NCI-H2107 treated with DMSO at 0.1 percent for 48 hours (cell line): ENCODE data around the gene ZFP64.
"Not testable (repeated sequence)": the region's sequence is repeated elsewhere in the genome, so short reads cannot be mapped to it uniquely, and the experiment has no call there.

Experiments used
- DNase-seq: peaks from one replicate; lab custom pipeline; 2025; ENCODE audit not compliant: unreplicated experiment; lab: John Stamatoyannopoulos, UW

Gene ZFP64

DNA sequence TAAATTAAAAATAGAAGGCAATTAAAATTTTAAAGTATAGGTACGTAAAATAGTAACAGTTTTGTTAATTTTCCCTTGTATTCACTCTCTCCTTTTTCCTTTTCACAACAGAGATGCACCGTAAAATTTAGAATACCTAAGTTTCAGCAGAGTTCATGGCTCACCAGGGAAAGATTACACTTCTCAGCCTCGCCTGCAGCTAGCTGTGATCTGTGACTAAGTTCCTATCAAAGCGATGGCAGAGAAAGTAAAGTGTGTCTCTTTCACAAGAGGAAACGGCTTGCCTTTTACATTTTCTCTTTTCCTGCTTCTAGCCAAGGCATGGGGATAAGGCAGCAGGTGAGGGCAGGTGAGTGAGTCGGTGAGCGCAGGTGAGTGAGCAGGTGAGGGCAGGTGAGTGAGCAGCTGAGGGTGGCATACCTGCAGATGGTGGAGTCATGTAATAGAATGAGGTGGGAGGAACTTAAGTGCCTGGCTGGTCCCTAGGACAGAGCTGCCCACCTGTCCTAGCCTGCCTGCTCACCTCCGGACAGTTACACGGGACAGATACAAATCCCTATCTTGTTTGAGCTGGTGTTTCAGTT lies 30.9 kb downstream of the ZFP64 start:
- no peak for DNase-seq

DNA sequence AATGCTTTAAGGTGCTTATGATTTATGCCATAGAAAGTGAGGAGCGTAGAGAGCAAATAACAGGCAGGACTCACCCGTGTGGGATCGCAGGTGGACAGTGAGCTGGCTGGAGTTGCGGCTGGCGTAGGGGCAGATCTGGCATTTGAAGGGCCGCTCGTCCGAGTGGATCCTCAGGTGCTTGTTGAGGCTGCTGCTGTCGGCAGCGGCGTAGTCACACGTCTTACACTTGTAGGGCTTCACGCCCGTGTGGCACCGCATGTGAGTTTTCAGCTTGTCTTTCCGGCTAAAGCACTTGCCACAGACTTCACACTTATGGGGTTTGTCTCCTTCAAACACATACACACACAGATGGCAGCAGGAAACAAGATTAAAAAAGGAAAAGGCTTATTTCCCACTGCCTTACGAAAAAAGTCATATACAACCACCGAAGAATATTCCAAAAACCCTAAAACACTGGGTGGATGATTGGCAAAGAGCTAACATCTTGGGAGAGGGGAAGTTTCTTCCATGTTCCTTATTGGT lies 31.5 kb downstream of the ZFP64 start:
- no peak for DNase-seq

DNA sequence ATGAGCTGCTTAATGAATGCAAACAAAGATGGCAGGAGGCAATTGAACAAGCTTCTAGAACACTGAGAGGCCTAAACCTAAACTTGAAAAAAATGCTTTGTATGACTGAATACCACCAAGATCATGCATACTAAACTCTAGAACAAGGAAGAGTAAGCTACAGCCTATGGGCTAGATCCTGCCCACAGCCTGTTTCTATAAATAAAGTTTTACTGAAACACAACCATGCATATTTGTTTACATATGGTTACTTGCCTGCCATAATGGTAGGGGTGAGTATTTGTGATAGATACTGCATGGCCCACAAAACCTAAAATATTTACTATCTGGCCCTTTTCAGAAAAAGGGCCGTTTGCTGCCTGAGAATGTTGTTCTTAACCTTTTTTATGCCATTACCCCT lies 37.0 kb downstream of the ZFP64 start:
- no peak for DNase-seq

DNA sequence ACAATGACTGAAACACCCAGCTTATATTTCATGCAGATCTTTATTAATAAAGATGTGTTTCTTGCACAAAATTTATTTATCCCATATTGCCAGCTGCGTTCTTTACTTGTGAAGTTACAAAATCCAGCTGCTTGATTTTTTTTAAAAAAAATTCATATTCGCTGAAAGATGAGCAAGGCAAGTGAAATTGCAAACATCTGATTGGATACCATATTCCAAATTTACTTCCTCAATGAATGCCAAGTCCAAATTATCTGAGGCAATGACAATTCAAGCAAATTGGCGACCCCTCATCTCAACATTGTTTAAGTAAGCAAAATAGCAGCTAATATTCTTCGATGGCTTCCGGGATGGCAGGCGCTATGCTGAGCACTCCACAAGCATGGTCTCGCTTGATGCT lies 37.7 kb downstream of the ZFP64 start:
- DNase-seq, result no peak

DNA sequence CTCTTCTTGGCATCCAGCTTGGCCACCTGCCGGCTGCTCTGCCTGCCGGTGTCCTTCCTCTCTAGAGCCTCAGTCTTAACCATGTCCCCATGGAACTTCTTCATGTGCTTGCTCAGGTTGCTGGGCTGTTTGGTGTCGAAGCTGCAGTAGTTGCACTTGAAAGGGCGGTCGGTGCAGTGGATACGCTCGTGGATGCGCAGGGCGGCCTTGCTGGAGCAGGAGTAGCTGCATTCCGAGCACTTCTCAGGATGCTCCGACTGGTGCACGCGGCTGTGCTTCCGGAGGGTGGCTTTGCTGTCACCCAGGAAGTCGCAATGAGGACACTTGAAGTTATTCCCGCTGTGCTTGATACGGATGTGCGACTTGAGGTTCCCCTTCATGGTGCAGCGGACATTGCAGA lies 38.7 kb downstream of the ZFP64 start:
- no peak for DNase-seq

DNA sequence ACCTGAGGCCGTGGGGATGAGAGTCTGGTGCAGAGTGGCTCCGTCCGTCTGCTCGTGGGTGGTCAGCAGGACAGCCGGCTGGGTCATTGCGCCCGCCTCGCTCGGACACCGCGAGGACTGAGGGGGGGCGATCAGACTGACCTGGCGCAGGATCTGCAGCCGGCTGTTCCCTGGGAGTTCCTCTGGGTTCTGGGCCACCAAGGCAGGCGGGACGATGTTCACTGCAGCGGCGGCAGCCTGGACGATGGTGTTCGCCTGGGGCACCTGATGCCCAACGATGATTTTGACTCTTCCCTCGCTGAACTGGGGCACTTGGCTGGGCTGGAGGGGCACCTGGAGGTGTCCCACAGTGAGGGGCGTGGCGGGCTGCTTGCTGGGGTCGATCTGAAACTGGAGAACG lies 39.2 kb downstream of the ZFP64 start:
- DNase-seq, result no peak

DNA sequence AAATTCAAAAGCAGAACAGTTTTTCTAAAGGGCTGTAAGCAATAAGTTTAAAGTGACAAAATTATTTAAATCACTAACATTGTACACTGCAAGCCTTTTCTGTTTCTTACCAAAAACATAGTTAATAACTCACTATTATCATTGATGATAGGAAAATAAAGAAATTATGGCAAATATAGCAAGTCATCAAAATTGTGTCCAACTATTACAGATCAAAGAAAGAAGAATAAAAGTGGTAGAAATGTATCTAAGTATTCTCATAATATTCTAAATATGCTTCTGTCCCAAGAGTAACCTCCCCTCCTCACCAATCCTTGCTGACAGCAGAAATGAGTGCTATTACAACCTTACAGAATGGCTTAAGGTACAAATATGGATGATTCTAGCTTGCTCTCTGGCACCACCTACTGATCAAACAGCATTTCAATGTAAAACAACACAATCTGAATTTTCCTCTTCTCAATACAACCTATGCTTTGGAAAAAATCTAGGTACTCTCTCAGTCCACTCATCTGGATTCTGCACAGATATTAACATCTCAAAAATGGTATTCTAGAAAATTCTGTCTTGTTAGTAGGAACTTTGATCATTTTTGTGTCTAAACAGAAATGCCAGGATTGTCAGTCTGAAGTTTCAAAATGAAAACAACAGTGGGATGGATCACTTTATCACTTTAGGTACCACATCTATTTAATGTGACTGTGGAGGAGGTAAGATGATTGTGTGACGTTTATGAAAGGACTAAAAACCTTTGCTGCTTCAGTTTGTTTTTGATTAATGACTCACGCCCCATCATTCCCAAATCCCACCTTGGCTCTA lies 40.9 kb downstream of the ZFP64 start:
- peak; percentile 38 for DNase-seq

DNA sequence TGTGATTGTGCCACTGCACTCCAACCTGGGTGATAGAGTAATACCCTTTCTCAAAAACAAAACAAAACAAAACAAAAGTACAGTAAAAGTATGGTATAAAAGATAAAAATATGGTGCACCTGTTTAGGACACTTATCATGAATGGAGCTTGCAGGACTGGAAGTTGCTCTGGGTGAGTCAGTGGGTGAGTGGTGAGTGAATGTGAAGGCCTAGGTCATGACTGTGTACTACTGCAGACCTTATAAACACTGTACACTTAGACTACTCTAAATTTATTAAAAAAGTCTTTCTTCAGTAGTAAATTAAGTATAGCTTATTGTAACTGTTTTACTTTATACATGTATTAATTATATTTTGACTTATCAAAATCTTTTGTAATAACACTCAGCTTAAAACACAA lies 46.0 kb downstream of the ZFP64 start:
- no peak for DNase-seq

DNA sequence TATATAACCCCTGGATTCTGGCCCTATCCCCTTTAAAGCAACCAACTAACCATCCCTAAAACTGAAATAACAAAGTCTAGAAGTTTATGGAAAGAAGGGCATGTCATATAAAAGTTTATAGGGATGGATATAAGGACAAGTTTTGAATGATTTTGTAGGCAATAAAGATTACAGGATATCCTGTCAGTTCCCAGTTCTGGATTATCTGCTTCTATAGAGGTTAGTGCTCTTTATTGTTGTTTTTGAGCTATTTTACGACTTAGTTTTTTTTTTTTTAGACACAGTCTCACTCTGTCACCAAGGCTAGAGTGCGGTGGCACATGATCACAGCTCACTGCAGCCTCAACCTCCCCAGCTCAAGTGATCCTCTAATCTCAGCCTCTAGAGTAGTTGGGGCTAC lies 48.3 kb downstream of the ZFP64 start:
- no peak for DNase-seq

DNA sequence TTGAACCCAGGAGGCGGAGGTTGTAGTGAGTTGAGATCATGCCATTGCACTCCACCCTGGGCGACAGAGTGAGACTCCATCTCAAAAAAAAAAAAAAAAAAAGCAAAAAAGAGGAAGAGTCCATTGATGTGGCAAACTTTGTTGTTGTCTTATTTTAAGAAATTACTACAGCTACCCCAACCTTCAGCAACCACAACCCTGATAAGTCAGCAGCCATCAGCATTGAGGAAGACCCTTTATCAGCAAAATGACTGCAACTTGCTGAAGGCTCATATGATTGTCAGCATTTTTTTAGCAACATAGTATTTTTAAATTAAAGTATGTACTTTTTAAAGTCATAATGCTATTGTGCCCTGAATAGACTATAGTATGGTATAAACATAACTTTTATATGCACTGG lies 48.8 kb downstream of the ZFP64 start:
- no peak for DNase-seq

DNA sequence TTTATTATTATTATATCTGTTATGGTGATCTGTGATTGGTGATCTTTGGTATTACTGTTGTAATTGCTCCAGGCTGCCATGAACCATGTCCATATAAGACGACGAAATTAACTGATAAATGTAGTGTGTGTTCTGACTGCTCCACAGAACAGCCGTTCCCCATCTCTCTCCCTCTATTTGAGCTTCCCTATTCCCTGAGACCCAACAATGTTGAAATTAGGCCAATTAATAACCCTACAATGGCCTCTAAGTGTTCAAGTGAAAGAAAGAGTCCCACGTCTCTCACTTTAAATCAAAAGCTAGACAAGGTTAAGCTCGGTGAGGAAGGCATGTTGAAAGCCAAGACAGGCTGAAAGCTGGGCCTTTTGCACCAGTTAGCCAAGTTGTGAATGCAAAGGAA lies 51.6 kb downstream of the ZFP64 start:
- no peak for DNase-seq

DNA sequence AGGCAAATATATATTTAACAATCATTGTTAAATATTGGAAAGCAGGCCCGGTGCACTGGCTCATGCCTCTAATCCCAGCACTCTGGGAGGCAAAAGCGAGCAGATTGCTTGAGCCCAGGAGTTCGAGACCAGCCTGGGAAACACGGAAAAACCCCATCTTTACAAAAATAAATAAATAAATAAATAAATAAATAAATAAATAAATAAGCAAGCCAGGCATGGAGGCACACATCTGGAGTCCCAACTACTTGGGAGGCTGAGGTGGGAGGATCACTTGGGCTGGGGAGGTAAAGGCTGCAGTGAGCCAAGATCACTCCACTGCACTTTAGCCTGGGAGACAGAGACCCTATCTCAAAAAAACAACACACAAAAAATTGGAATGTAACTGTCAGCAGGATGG lies 53.7 kb downstream of the ZFP64 start:
- DNase-seq, result no peak

DNA sequence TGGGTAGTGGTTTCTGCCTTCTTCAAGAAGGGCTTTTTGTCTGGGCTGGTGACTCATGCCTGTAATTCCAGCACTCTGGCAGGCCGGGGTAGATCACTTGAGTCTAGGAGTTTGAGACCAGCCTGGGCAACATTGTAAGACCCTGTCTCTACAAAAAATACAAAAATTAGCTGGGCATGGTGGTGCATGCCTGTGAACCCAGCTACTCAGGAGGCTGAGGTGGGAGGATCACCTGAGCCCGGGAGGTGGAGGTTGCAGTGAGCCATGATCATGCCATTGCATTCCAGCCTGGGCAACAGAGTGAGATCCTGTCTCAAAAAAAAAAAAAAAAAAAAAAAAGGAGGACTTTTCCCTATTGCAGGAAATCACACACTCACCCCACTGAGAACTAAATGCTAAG lies 57.9 kb downstream of the ZFP64 start:
- DNase-seq, result not testable (repeated sequence)

DNA sequence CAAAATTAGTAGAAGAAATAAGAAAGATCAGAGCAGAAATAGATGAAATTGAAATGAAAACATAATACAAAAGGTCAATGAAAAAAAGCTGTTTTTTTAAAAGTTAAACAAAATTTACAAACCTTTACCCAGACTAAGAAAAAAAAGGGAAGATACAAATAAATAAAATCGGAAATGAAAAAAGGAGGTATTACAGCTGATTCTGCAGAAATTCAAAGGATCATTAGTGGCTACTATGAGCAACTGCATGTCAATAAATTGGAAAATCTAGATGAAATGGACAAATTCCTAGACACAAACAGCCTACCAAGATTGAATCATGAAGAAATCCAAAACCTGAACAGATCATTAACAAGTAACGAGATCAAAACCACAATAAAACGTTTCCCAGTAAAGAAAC lies 59.2 kb downstream of the ZFP64 start:
- no peak for DNase-seq

DNA sequence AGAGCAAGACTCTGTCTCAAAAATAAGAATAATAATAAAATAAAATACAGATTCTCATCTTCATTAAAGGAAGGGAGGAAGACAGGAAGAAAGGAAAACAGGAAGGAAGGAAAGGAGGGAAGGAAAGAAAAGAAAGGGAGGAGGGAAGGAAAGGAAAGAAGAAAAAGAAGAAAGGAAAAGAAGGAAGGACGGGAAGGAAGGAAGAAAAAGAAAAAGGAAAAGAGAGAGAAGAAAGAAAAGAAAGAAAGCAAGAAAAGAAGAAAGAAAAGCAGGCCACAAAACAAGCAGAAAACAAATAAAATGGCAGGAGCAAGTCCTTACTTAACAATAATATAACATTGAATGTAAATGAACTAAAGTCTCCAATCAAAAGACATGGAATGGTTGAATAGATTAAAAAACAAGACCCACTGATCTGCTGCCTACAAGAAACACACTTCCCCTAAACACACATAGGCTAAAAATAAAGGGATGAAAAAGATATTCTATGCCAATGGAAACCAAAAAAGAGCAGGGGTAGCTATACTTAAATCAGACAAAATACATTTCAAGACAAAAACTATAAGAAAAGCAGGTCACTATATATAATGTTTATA lies 60.4 kb downstream of the ZFP64 start:
- DNase-seq, result no peak

DNA sequence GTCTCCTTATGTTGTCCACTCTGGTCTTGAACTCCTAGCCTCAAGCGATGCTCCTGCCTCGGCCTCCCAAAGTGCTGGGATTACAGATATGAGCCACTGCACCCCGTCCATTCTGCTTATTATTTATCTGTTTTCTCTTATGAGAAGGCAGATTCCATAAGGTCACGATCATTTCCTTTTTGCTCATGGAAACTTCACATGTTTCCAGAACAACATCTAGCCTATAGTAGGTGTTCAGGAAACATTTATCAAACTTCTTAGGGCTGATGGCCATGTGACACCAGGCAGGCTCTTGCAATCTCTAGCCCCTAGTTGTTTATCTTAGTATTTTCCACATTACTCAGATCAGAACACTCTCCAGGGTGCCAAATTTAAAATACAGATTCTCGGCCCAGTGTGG lies 61.2 kb downstream of the ZFP64 start:
- no peak for DNase-seq

DNA sequence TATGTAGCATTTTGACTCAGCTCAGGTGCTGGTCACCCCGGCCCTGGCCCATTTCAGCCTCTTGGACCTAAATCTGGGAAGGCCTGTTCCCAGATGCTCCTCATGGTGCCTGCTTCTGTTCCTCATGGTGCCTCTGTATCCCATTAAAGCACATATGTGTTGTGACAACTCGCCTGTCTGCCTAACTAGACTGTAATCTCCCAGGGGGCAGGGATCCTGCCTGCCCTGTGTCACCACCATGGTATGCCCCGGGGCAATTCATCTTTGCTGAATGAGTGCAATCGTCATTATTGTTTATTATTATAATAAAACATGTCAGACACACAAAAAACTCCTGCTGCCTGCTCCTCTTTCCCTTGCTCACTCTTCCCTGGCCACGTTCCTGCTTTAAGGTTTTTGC lies 62.0 kb downstream of the ZFP64 start:
- no peak for DNase-seq

DNA sequence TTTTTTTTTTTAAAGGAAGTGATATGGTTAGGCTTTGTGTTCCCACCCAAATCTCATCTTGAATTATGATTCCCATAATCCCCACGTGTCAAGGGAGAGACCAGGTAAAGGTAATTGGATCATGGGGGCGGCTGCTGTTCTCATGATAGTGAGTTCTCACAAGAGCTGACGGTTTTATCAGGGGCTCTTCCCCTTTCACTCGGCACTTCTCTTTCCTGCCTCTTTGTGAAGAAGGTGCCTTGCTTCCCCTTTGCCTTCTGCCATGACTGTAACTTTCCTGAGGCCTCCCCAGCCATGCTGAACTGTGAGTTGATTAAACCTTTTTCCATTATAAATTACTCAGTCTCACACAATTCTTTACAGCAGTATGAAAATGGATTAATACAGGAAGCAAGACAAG lies 64.3 kb downstream of the ZFP64 start:
- no peak for DNase-seq

DNA sequence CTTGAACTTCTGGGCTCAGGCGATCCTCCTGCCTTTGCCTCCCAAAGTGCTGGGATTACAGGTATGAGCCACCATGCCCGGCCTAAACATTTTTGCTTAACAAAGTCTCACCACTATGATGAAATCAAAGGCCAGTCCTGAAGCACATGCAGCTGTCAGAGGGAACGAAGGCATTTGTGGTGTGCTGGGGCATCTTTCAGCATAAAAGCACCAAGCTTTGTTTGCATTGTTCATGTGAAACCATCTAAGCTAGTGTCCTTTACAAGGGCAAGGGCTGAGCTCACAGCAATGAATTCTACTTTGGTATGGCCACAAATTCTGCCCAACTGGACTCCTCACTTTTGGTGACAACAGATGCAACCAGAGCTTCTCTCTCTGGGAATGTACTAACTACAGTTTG lies 66.8 kb downstream of the ZFP64 start:
- no peak for DNase-seq

DNA sequence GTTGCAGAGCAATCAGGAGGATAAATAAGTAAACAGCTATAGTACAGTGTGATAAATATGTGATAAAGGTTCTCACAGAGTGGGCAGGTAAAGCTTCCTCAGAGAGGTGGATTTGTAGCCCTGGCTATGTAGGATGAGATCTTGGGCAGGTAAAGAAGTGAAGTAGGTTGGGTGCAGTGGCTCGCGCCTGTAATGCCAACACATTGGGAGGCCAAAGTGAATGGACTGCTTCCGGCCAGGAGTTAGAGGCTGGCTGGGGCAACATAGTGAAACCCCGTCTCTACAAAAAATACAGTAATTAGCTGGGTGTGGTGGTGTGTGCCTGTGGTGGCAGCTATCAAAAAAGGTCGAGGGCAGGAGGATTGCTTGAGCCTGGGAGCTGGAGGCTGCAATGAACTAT lies 72.9 kb downstream of the ZFP64 start:
- no peak for DNase-seq

DNA sequence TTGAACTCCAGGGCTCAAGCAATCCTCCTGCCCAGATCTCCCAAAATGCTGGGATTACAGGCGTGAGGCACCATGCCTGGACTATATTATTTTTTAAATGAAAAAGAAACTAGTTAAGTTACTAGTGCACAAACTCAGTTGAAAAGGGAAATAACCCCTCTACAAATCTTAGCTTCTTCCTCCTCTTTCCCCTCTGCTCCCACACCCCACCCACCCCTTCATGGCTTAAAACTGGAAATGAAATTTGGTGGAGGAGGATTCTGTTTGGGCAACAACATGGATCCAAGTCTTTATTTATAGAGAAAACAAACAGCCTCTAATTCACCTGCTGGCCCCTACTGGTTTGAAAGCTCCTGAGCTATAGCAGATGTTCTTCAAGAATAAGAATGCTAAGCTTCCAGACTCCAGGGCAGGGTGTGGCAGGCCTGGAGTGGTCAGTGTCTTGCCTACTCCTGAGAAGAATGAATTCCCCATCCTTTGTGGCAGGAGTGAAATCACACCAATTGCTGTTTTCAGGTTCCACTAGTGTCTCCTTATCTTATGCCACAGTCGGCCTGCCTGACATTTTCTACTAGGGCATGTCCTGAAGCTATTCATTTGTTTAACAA lies 73.5 kb downstream of the ZFP64 start:
- DNase-seq, result no peak

DNA sequence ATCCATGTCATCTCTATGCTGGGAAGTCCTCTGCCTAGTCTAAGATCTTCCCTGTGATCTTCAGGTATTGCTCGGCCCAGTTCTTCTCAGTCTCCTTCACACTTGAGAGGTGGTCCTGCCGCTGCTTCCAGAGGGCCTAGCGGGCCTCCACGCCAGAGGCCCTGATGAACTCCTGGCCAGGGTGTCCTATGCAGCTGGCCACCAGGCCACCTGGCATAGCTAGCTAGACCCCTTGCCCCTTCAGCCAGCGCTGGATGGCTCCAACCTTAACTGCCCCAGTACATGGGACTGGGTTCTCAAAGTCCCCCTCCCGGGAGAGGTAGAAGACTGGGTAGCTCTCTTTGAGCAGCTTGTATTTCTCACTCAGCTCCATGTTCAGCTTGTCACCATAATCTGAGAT lies 81.1 kb downstream of the ZFP64 start:
- no peak for DNase-seq
